ENCODE results near the gene ANGPT4.
A peak's percentile ranks its signal among the peaks of the same experiment; 100 is the strongest.

Gene ANGPT4

DNA sequence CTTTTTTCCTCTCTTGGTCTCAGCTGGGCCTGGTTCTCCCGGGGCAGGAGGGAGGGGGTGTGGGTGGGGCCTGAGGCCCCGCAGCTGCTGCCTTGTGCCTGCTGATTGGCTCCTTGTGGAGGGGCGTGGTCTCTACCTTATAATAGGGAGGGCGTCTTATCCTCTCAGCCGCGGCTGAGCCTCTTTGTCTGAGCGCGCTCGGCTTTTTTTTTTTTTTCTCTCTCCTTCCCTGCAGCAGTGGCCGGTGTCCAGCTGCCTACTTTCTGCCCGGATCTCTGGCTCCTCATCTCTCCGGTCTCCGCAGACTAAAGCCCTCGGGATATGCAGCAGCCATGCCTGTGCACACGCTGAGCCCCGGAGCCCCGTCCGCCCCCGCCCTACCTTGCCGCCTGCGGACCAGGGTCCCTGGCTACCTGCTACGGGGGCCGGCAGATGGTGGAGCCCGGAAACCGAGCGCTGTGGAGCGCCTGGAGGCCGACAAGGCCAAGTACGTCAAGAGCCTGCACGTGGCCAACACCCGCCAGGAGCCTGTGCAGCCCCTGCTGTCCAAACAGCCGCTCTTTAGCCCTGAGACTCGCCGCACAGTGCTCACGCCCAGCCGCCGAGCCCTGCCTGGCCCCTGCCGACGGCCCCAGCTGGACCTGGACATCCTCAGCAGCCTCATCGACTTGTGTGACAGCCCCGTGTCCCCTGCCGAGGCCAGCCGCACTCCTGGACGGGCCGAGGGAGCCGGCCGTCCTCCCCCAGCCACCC is 71.5 kb downstream of the ANGPT4 start:
- no peak for TF ChIP-seq POLR2AphosphoS5 (IDR thresholded peaks at IDR 0.05; ENCODE audit: low read depth, low read length)
- TF ChIP-seq TAF1 (IDR thresholded peaks at IDR 0.05; ENCODE audit: low read depth, low read length), result no peak
- TF ChIP-seq SPI1 (IDR thresholded peaks at IDR 0.05; ENCODE audit: low read depth, low read length), result no peak
- no peak for TF ChIP-seq POU2F2 (IDR thresholded peaks at IDR 0.05; ENCODE audit: low read depth, low read length)
- no peak for TF ChIP-seq PAX5 (IDR thresholded peaks at IDR 0.05; ENCODE audit: insufficient read depth, low read length, severe bottlenecking)
- no peak for TF ChIP-seq POLR2A (IDR thresholded peaks at IDR 0.05; ENCODE audit: low read depth, low read length)
- peak; percentile 92 for FAIRE-seq
- DNase-seq (ENCODE audit: insufficient read length, low spot score), result peak; percentile 97

DNA sequence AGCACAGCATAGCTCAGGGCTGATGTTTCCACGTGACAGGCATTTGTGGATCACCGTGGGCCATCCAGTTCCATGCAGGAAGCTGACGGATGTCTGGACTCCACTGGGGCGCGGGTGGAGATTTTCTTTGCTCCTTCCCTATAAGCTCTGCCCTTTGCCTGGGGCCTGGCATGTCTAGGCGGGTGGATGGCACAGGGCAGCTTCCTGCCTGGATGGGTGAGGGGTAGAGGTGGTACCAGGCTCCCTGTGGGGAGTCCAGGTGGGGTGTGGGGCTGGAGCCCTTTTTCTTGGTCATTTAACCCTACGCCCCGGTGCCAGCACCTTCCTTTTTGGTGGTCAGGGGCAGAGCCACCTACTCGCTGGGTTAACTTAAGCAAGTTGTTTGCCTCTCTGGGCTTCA is 72.2 kb downstream of the ANGPT4 start:
- no peak for FAIRE-seq
- DNase-seq (ENCODE audit: insufficient read length, low spot score), result no peak
- no peak for TF ChIP-seq TAF1 (IDR thresholded peaks at IDR 0.05; ENCODE audit: low read depth, low read length)

DNA sequence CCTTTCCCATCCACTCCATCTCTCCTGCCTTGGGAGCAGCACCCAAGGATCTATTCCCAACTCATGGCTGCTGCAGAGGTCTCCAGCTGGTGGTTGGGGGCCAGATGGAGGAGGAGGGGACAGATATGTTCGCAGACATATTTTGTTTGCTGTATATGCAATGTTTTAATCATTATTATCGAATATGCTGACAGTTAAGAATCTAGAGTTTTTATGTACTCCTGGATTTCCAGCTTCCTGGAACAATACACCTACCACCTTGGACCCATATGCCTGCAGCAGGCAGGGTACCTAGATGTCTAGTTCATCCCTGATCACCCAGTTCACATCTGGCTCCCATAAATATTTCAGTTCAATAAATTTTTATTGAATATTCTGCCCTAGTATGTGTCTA is 73.6 kb downstream of the ANGPT4 start:
- DNase-seq (ENCODE audit: insufficient read length, low spot score) (no peak), FAIRE-seq (no peak)
- TF ChIP-seq POLR2A (IDR thresholded peaks at IDR 0.05; ENCODE audit: low read depth, low read length), result no peak
- no peak for TF ChIP-seq PAX5 (IDR thresholded peaks at IDR 0.05; ENCODE audit: insufficient read depth, low read length, severe bottlenecking)
- TF ChIP-seq SPI1 (IDR thresholded peaks at IDR 0.05; ENCODE audit: low read depth, low read length), result no peak
- TF ChIP-seq TAF1 (IDR thresholded peaks at IDR 0.05; ENCODE audit: low read depth, low read length), result no peak
- no peak for TF ChIP-seq POU2F2 (IDR thresholded peaks at IDR 0.05; ENCODE audit: low read depth, low read length)
- no peak for TF ChIP-seq POLR2AphosphoS5 (IDR thresholded peaks at IDR 0.05; ENCODE audit: low read depth, low read length)

DNA sequence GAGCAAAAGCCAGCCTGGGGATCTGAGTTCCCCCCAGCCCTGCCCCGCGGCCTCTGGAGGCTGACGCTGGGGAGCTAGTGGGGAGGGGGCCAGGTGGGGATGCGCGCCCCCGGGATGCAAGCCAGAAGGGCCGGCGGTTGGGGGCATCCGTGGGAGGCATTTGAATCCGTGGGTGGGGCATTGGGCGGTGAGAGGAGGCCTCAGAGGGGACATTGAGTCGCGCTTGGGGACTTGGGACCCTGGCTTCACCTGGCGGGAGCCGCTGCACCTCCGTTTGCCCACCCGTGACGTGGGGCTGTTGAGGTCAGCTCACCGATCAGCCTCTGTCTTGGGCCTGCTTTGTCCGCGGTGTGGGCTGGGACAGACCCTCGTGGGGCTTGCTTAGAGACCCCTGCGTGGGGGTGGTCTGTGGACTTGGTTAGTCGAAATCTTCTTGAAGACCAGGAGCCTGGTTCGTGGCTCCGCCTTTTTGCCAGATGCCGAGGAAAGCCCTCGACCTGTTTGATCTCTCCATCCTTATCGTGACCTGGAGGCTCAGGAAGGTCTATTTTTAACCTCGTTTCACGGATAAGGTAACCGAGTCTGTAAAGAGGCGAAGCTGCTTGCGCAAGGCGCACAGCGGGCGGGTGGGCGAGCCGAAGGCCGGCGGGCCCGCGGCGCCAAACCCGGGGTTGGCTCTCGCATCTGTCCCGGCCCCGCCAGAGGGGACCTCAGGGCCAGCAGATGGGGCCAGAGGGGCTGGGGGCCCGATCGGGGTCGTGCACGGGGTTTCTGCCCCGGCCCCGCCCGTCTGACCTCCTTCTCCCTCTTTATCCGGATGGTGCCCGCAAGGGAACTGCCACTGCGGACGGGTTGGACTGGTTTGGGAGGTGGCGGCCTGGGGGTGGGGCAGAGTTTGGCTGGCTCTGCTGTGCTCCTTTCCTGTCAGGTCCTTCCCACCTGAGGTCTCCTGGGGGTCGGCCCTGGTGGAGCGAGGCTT is 74.3 kb downstream of the ANGPT4 start:
- TF ChIP-seq POLR2A (IDR thresholded peaks at IDR 0.05; ENCODE audit: low read depth, low read length), result no peak
- no peak for TF ChIP-seq POLR2AphosphoS5 (IDR thresholded peaks at IDR 0.05; ENCODE audit: low read depth, low read length)
- TF ChIP-seq PAX5 (IDR thresholded peaks at IDR 0.05; ENCODE audit: insufficient read depth, low read length, severe bottlenecking), result no peak
- no peak for TF ChIP-seq TAF1 (IDR thresholded peaks at IDR 0.05; ENCODE audit: low read depth, low read length)
- TF ChIP-seq POU2F2 (IDR thresholded peaks at IDR 0.05; ENCODE audit: low read depth, low read length), result no peak
- no peak for TF ChIP-seq SPI1 (IDR thresholded peaks at IDR 0.05; ENCODE audit: low read depth, low read length)
- DNase-seq (ENCODE audit: insufficient read length, low spot score), result no peak
- FAIRE-seq, result no peak

DNA sequence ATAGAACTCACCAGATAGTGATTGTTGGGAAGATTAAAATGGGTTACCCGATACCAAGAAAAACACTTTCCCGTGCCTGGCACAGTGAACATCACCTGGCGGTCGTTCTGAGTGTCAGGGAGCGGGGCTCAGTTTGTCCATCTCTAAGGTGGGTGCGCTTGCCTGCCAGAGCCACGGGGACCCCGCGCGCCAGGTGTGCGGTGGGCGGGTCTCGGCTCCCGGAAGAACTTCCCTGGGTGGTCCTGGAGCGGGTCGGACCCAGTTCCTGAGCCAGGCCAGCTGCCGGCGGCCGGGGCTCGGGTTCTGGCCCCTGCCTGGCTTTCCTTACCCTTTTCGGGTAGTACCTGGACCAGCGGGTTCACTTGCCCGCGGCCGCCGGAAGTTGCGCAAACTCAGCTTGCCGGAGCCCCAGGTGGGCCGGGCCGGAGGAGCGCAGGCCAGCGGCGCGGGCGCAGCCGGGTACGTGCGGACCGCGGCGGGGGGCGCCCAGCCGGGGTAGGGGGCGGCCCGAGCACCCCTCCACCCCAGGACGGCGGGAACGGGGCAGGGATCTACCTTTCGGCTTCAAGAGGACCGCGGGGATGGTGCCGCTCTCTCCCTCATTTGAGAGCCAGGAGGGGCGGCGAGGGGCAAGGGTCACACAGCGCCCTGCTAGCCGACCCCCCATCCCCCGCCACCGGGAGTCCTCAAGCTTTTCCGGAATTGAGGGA is 75.1 kb downstream of the ANGPT4 start:
- DNase-seq (ENCODE audit: insufficient read length, low spot score) (no peak), FAIRE-seq (no peak)
- TF ChIP-seq TAF1 (IDR thresholded peaks at IDR 0.05; ENCODE audit: low read depth, low read length) (no peak), POLR2AphosphoS5 (IDR thresholded peaks at IDR 0.05; ENCODE audit: low read depth, low read length) (no peak), SPI1 (IDR thresholded peaks at IDR 0.05; ENCODE audit: low read depth, low read length) (no peak), POU2F2 (IDR thresholded peaks at IDR 0.05; ENCODE audit: low read depth, low read length) (no peak), PAX5 (IDR thresholded peaks at IDR 0.05; ENCODE audit: insufficient read depth, low read length, severe bottlenecking) (no peak), POLR2A (IDR thresholded peaks at IDR 0.05; ENCODE audit: low read depth, low read length) (no peak)

DNA sequence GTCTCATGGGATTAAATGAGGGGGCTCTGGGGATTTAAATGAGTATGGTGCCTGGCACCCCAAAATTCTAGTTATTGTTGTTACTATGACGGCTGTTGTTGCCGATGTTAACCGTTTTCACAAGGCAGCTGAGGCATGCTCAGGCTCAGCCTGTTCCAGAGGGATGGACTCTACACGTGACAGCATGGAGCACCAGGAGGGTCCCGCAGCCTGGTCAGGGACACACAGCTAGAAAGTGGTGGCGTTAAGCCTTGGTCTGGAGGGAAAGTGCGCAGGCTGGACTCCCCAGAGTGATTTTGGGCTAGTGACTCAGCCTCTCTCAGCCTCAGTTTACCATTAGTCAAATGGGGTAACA is 75.7 kb downstream of the ANGPT4 start:
- no peak for DNase-seq (ENCODE audit: insufficient read length, low spot score)
- FAIRE-seq, result no peak
- TF ChIP-seq SPI1 (IDR thresholded peaks at IDR 0.05; ENCODE audit: low read depth, low read length), result no peak
- no peak for TF ChIP-seq POU2F2 (IDR thresholded peaks at IDR 0.05; ENCODE audit: low read depth, low read length)
- TF ChIP-seq PAX5 (IDR thresholded peaks at IDR 0.05; ENCODE audit: insufficient read depth, low read length, severe bottlenecking), result no peak
- TF ChIP-seq TAF1 (IDR thresholded peaks at IDR 0.05; ENCODE audit: low read depth, low read length), result no peak
- TF ChIP-seq POLR2A (IDR thresholded peaks at IDR 0.05; ENCODE audit: low read depth, low read length), result no peak
- TF ChIP-seq POLR2AphosphoS5 (IDR thresholded peaks at IDR 0.05; ENCODE audit: low read depth, low read length), result no peak

DNA sequence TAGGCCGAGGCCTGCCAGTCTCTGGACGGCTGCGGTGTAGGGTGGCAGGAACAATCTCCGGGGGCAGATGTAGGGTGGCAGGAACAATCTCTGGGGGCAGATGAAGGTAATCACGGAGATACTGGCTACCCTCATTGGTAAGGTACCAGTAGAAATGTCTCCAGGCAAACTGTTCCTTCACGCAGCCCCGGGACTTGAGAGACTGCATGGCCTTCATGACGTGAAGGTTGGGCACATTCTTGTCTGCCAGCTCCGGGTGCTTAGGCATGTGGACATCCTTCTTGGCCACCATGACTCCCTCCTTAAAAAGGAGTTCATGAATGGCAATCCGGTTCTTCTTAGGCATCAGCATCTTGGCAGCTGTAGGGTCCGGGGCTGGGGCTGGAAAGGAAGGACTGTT is 76.5 kb downstream of the ANGPT4 start:
- TF ChIP-seq POLR2A (IDR thresholded peaks at IDR 0.05; ENCODE audit: low read depth, low read length) (no peak), PAX5 (IDR thresholded peaks at IDR 0.05; ENCODE audit: insufficient read depth, low read length, severe bottlenecking) (no peak), POU2F2 (IDR thresholded peaks at IDR 0.05; ENCODE audit: low read depth, low read length) (no peak), TAF1 (IDR thresholded peaks at IDR 0.05; ENCODE audit: low read depth, low read length) (no peak), POLR2AphosphoS5 (IDR thresholded peaks at IDR 0.05; ENCODE audit: low read depth, low read length) (no peak), SPI1 (IDR thresholded peaks at IDR 0.05; ENCODE audit: low read depth, low read length) (no peak)
- DNase-seq (ENCODE audit: insufficient read length, low spot score) (no peak), FAIRE-seq (no peak)

DNA sequence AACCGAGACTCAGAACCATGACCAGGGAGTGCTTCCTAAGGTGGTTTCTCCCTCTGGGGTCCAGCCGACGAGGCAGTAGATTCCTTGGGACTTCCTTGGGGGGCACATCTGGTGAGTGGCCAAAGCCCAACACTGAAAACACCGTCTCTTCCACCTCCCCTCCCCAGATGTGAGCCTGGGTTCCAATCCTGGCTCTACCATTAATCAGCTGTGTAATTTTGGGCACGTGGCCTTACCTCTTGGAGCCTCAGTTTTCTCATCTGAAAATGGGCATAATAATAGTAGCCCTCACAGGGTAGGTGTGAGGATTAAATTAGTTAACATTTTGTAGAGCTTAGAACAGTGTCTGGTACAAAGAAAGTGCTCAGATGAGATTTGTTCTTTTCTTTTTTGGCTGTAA is 77.1 kb downstream of the ANGPT4 start:
- FAIRE-seq (no peak), DNase-seq (ENCODE audit: insufficient read length, low spot score) (no peak)
- TF ChIP-seq SPI1 (IDR thresholded peaks at IDR 0.05; ENCODE audit: low read depth, low read length) (no peak), TAF1 (IDR thresholded peaks at IDR 0.05; ENCODE audit: low read depth, low read length) (no peak), PAX5 (IDR thresholded peaks at IDR 0.05; ENCODE audit: insufficient read depth, low read length, severe bottlenecking) (no peak), POU2F2 (IDR thresholded peaks at IDR 0.05; ENCODE audit: low read depth, low read length) (no peak), POLR2A (IDR thresholded peaks at IDR 0.05; ENCODE audit: low read depth, low read length) (no peak), POLR2AphosphoS5 (IDR thresholded peaks at IDR 0.05; ENCODE audit: low read depth, low read length) (no peak)

DNA sequence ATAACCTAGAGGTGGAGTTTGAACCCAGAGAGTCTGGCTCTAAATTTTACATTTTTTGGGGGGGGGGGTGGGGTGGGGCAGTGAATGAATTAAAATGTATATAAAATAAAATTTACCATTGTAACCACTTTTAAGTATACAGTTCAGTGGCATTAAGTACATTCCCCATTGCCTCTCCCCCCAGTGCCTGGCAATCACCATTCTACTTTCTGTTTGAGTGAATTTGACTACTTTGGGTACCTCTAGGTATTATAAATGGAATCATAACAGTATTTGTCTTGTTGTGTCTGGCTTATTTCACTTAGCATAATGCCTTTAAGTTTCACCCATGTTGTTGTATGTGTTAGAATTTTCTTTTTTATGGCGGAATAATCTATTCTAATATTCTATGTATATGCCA is 79.9 kb downstream of the ANGPT4 start:
- TF ChIP-seq PAX5 (IDR thresholded peaks at IDR 0.05; ENCODE audit: insufficient read depth, low read length, severe bottlenecking) (no peak), POU2F2 (IDR thresholded peaks at IDR 0.05; ENCODE audit: low read depth, low read length) (no peak), POLR2A (IDR thresholded peaks at IDR 0.05; ENCODE audit: low read depth, low read length) (no peak), POLR2AphosphoS5 (IDR thresholded peaks at IDR 0.05; ENCODE audit: low read depth, low read length) (no peak), SPI1 (IDR thresholded peaks at IDR 0.05; ENCODE audit: low read depth, low read length) (no peak), TAF1 (IDR thresholded peaks at IDR 0.05; ENCODE audit: low read depth, low read length) (no peak)
- no peak for FAIRE-seq
- no peak for DNase-seq (ENCODE audit: insufficient read length, low spot score)
